GM21576 (cell line): ENCODE data around the gene USB1.

Experiments
- ATAC-seq: cut with Tn5 transposase; IDR thresholded peaks from one replicate; pipeline ENCODE4 v1.9.1; 2021; ENCODE audit warnings: mild to moderate bottlenecking, moderate library complexity; ENCODE audit not compliant: unreplicated experiment

USB1 gene

GRCh38 chr16:58013201-58013956 is 12.2 kb downstream of the USB1 start:
- ATAC-seq: no peak

GRCh38 chr16:58016840-58017446 is 15.7 kb downstream of the USB1 start:
- ATAC-seq: no peak

DNA sequence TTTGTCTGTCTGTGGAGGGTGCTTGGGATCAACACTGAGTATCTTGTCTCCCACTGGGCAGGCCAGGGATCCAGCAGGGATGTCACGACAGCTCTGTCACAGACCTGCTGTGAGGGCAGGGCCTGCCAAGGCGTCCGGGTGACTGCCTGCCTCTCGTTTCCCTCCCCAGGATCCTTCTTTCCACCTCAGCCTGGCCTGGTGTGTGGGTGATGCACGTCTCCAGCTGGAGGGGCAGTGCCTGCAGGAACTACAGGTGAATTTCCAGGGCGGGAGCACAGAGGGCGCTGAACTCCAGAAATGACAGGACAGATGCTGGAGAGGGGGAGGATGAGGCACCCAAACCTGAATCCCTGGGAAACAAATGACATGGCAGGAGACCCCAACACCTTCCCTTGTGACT is 17.6 kb downstream of the USB1 start:
- no peak for ATAC-seq

GRCh38 chr16:58019866-58020538 is 18.8 kb downstream of the USB1 start:
- no peak for ATAC-seq

GRCh38 chr16:58020628-58021521 is 19.7 kb downstream of the USB1 start:
- no peak for ATAC-seq

- no peak for ATAC-seq
These were observed 20.7 kb downstream of the USB1 start for GRCh38 chr16:58021661-58022551.

- ATAC-seq: no peak
These were observed 21.6 kb downstream of the USB1 start for GRCh38 chr16:58022601-58023371.

DNA sequence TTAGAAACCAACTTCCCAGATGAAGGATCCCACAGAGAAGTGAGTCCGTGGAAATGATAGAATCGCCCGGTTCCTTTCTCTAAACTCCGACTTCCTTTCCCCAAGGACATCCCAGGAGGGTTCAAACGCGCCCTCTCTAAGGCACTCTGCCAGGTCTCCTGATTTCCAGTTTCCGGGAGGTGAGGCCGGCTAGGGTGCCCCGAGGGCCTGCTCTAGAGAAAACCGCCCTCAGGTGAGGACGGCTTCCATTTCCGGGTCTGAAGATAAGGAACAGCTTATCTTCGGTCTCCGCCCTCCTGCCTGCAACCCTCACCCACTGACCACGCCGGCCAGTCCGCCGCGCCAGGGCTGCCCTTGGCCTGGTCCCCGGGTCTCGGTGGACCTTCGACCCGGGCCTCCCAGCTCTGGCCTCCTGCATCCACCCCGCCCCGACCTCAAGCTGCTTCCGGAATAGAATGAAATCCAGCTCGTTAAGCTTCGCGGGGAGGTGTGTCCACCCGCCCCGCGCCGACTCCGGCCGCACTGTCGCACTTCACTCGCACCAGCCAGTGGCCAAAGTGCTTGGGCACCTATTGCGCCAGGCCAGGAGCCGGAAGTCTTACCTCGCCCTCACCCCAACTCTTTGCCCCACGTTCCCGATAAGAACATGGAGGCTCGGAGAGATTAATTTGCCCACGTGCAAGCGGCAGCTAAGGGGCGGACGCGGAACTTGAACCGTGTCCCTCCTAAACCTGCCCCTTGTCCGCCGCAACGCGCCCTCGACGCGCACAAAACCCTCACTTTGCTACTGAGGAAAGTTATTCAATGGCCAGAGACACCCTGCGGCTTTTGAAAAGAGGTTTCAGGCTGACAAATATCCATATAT is 23.5 kb downstream of the USB1 start:
- no peak for ATAC-seq

- ATAC-seq: peak; percentile 42
These were observed 24.3 kb downstream of the USB1 start, which contains the start of gene MMP15 for GRCh38 chr16:58025351-58026138. Gene MMP15 (plus strand): TSS chr16:58025754. CDS start chr16:58026351, 597 bp downstream.

- ATAC-seq: no peak
These were observed 25.0 kb downstream of the USB1 start for GRCh38 chr16:58026139-58026704.

DNA sequence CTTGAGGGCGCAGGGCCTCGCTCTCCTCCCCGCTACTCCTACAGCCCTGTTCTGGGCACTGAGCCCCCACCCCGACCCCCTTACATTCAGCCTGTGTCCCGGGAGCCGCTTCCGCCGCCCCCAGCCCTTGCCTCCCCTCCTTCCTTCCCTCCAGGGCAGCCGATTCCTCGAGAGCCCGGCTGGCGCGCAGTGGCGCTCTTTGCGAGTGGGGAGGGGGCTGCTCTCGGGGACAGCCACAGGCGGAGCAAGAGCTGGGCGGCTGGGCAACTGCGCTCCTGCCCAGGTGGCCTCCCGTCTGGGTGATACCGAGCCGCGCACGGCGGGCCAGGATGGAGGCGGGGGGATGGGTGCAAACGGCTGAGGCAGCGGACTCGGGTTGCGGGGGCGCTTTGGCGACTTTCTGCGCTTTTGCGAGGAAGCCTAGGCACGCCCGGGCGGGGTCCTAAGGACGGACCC is 25.5 kb downstream of the USB1 start:
- no peak for ATAC-seq

DNA sequence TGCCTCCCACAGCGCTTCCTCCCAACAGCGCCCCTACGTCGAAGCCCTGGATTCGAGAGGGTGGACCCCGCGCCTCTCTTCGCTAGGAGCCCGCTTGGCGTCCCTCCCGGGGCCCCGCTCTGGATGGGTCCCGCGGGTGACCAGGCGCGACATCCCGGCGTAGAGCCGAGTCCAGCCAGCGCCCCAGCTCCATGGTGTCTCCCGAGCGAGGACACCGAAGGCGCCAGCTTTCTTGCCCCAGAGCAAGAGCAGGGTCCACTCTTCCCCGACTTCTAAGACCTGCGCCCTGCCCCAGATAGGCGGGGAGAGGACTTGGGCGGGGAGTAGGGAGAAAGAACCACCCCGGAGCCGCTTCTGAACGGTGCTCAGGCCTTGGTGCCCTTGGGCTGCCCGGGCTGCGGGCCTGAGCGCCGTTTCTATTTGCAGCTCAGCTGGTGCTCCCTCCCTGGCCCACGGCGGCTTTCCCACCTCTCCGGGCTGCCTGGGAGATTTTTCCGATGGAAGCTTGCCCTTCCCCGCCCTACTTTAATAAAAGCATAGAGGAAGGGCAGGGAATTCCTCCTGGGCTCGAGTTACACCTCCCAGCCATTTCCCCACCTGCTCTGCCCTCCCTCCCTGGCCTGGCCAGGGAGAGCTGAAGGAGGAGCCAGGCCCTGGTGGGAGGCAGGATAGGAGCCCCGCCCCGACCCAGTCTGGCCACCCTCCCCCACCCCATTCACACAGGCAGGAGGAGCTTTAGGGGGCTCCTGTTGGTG is 26.1 kb downstream of the USB1 start:
- ATAC-seq: no peak

- no peak for ATAC-seq
These were observed 26.8 kb downstream of the USB1 start for GRCh38 chr16:58027916-58028455.

GRCh38 chr16:58028541-58029070 is 27.4 kb downstream of the USB1 start:
- ATAC-seq: no peak

- no peak for ATAC-seq
These were observed 28.2 kb downstream of the USB1 start for GRCh38 chr16:58029410-58029809.
